ENCODE results near the gene PKD1L1. TPM values are rescaled to one million over a fixed set of nuclear protein-coding genes. Genes with fewer than 3 reads are reported as not detected.
"Not testable (repeated sequence)": the region's sequence is repeated elsewhere in the genome, so short reads cannot be mapped to it uniquely, and the experiment has no call there.

The PKD1L1 gene
- total RNA-seq, 2 experiments from 2014 or later = 0.08 to 0.12 TPM

GRCh38 chr7:47932016-47932415, 16.2 kb downstream of the PKD1L1 start:
- H3K27ac Mint-ChIP-seq = no peak overlapping the region
- ChIA-PET POLR2A (no interaction called here), CTCF (no interaction called here)
- no peaks in the 10 kb centered on the region for H3K9me3 Mint-ChIP-seq
- H3K4me3 Mint-ChIP-seq = no peak overlapping the region
- DNase-seq = no peak
- H3K27me3 Mint-ChIP-seq = no peaks in the 10 kb centered on the region
- H3K4me1 Mint-ChIP-seq = no peaks in the 10 kb centered on the region
- no peaks in the 10 kb centered on the region for H3K36me3 Mint-ChIP-seq (ENCODE audit: low read depth)

GRCh38 chr7:47931005-47932004, 17.0 kb downstream of the PKD1L1 start:
- H3K27me3 Mint-ChIP-seq = no peaks in the 10 kb centered on the region
- H3K36me3 Mint-ChIP-seq (ENCODE audit: low read depth) = no peaks in the 10 kb centered on the region
- CTCF ChIA-PET = interaction anchor here (1.4 kb wide), 1 partner anchor 39 kb away, joined by 5 read pairs; no protein-coding TSS in a partner anchor
- H3K27ac Mint-ChIP-seq = no peak overlapping the region
- POLR2A ChIA-PET = no interaction called here
- DNase-seq = no peak
- no peaks in the 10 kb centered on the region for H3K4me1 Mint-ChIP-seq
- H3K9me3 Mint-ChIP-seq = no peaks in the 10 kb centered on the region
- H3K4me3 Mint-ChIP-seq = no peak overlapping the region

- no peak overlapping the region for H3K4me3 Mint-ChIP-seq
- no peaks in the 10 kb centered on the region for H3K4me1 Mint-ChIP-seq
- no peaks in the 10 kb centered on the region for H3K27me3 Mint-ChIP-seq
- no peaks in the 10 kb centered on the region for H3K36me3 Mint-ChIP-seq (ENCODE audit: low read depth)
- DNase-seq = no peak
- no peaks in the 10 kb centered on the region for H3K9me3 Mint-ChIP-seq
- H3K27ac Mint-ChIP-seq = no peak overlapping the region
- ChIA-PET CTCF (no interaction called here), POLR2A (no interaction called here)
Measured at GRCh38 chr7:47924266-47924665, 24.0 kb downstream of the PKD1L1 start.

- H3K4me3 Mint-ChIP-seq; DNase-seq; CTCF ChIA-PET; H3K36me3 Mint-ChIP-seq (ENCODE audit: low read depth); H3K4me1 Mint-ChIP-seq; H3K9me3 Mint-ChIP-seq; POLR2A ChIA-PET; H3K27ac Mint-ChIP-seq; H3K27me3 Mint-ChIP-seq: not testable (repeated sequence)
Measured at GRCh38 chr7:47923081-47923875, 25.0 kb downstream of the PKD1L1 start.

- H3K36me3 Mint-ChIP-seq (ENCODE audit: low read depth); CTCF ChIA-PET; POLR2A ChIA-PET: not testable (repeated sequence)
Measured at GRCh38 chr7:47916514-47916913, 31.8 kb downstream of the PKD1L1 start.

GRCh38 chr7:47915616-47915976, 32.7 kb downstream of the PKD1L1 start:
- ChIA-PET POLR2A (no interaction called here), CTCF (interaction anchor here (0.9 kb wide), 1 partner anchor 29 kb away, joined by 3 read pairs; no protein-coding TSS in a partner anchor)
- no peak overlapping the region for H3K27ac Mint-ChIP-seq
- H3K9me3 Mint-ChIP-seq = no peaks in the 10 kb centered on the region
- no peaks in the 10 kb centered on the region for H3K4me1 Mint-ChIP-seq
- H3K36me3 Mint-ChIP-seq (ENCODE audit: low read depth) = no peaks in the 10 kb centered on the region
- H3K27me3 Mint-ChIP-seq = peaks cover 14% of the 10 kb centered on the region
- H3K4me3 Mint-ChIP-seq = no peak overlapping the region
- no peak for DNase-seq

More at GRCh38 chr7:47916514-47916913, 31.8 kb downstream of the PKD1L1 start:
- not testable (repeated sequence) for H3K4me3 Mint-ChIP-seq, H3K4me1 Mint-ChIP-seq, H3K27ac Mint-ChIP-seq, DNase-seq, H3K9me3 Mint-ChIP-seq
- peaks cover 14% of the 10 kb centered on the region for H3K27me3 Mint-ChIP-seq

GRCh38 chr7:47914717-47915615, 33.3 kb downstream of the PKD1L1 start:
- Mint-ChIP-seq H3K4me1 (no peaks in the 10 kb centered on the region), H3K27ac (no peak overlapping the region), H3K4me3 (no peak overlapping the region), H3K36me3 (ENCODE audit: low read depth) (no peaks in the 10 kb centered on the region), H3K9me3 (no peaks in the 10 kb centered on the region), H3K27me3 (peaks cover 14% of the 10 kb centered on the region)
- no peak for DNase-seq
- CTCF ChIA-PET = interaction anchor here (0.9 kb wide), 1 partner anchor 30 kb away, joined by 3 read pairs; no protein-coding TSS in a partner anchor
- POLR2A ChIA-PET = no interaction called here

- no peak overlapping the region for H3K4me3 Mint-ChIP-seq
- H3K9me3 Mint-ChIP-seq = no peaks in the 10 kb centered on the region
- H3K36me3 Mint-ChIP-seq (ENCODE audit: low read depth) = no peaks in the 10 kb centered on the region
- ChIA-PET POLR2A (no interaction called here), CTCF (no interaction called here)
- H3K4me1 Mint-ChIP-seq = no peaks in the 10 kb centered on the region
- DNase-seq = no peak
- H3K27me3 Mint-ChIP-seq = peaks cover 6% of the 10 kb centered on the region
- H3K27ac Mint-ChIP-seq = no peak overlapping the region
Measured at GRCh38 chr7:47912332-47912731, 35.9 kb downstream of the PKD1L1 start.

GRCh38 chr7:47908720-47909119, 39.5 kb downstream of the PKD1L1 start:
- Mint-ChIP-seq H3K36me3 (ENCODE audit: low read depth) (no peaks in the 10 kb centered on the region), H3K4me1 (no peaks in the 10 kb centered on the region), H3K4me3 (no peak overlapping the region), H3K27me3 (no peaks in the 10 kb centered on the region), H3K9me3 (no peaks in the 10 kb centered on the region), H3K27ac (no peak overlapping the region)
- POLR2A ChIA-PET = no interaction called here
- CTCF ChIA-PET = no interaction called here
- DNase-seq = no peak

GRCh38 chr7:47907981-47908616, 40.2 kb downstream of the PKD1L1 start:
- ChIA-PET POLR2A (no interaction called here), CTCF (no interaction called here)
- Mint-ChIP-seq H3K4me1 (no peaks in the 10 kb centered on the region), H3K36me3 (ENCODE audit: low read depth) (no peaks in the 10 kb centered on the region), H3K27ac (no peak overlapping the region), H3K9me3 (no peaks in the 10 kb centered on the region), H3K4me3 (no peak overlapping the region), H3K27me3 (no peaks in the 10 kb centered on the region)
- no peak for DNase-seq

- no peaks in the 10 kb centered on the region for H3K9me3 Mint-ChIP-seq
- POLR2A ChIA-PET = no interaction called here
Measured at GRCh38 chr7:47906883-47907282, 41.4 kb downstream of the PKD1L1 start.

More at GRCh38 chr7:47906883-47907282, 41.4 kb downstream of the PKD1L1 start:
- DNase-seq = no peak
- Mint-ChIP-seq H3K27me3 (no peaks in the 10 kb centered on the region), H3K27ac (no peak overlapping the region), H3K4me1 (no peaks in the 10 kb centered on the region), H3K36me3 (ENCODE audit: low read depth) (no peaks in the 10 kb centered on the region), H3K4me3 (no peak overlapping the region)
- CTCF ChIA-PET = no interaction called here
